Measurements from ENCODE around the gene LARP1. TPM values are rescaled to one million over a fixed set of nuclear protein-coding genes. Genes with fewer than 3 reads are reported as not detected.

The LARP1 gene
- total and polyA plus RNA-seq, 9 of the 15 experiments (the other 6 are each of a cell fraction or from before 2014, with no cell fraction given), result 22.6 to 300 (median 92.0) TPM

DNA sequence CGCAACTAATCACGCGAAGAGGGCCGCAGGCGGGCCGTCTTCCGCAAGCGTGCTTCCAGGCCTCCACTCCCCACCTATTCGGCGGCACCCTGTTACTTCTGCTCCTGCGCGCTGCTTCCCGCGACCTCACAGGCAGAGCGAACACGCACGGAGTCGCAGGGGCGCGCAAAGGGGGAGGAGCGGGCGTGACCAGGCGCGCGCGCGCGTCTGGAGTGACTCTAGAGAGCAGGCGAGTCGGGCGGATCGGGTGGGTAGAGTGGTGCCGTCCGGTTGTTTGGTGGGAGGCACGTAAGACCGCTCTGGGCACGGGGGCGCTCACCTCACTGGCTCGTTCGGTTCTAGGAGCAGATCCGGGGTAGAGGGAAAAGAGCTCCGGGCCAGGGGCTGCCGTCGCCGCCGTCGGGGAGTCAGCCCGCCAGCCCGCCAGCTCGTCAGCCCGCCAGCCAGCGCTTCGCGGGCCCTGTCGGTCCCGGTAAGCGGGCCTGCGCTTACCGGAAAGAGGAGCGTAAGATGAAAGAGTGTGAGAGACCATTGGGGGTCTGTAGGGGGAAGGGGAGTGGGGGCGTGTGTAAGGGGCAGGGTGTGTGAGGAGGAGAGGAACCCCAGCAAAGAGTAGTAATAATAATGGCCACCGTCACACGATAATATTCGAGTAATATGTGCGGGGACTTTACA lies 103.3 kb downstream of the LARP1 start, which contains the start of gene CNOT8 (continued):
- TF ChIP-seq, protein P1, sequence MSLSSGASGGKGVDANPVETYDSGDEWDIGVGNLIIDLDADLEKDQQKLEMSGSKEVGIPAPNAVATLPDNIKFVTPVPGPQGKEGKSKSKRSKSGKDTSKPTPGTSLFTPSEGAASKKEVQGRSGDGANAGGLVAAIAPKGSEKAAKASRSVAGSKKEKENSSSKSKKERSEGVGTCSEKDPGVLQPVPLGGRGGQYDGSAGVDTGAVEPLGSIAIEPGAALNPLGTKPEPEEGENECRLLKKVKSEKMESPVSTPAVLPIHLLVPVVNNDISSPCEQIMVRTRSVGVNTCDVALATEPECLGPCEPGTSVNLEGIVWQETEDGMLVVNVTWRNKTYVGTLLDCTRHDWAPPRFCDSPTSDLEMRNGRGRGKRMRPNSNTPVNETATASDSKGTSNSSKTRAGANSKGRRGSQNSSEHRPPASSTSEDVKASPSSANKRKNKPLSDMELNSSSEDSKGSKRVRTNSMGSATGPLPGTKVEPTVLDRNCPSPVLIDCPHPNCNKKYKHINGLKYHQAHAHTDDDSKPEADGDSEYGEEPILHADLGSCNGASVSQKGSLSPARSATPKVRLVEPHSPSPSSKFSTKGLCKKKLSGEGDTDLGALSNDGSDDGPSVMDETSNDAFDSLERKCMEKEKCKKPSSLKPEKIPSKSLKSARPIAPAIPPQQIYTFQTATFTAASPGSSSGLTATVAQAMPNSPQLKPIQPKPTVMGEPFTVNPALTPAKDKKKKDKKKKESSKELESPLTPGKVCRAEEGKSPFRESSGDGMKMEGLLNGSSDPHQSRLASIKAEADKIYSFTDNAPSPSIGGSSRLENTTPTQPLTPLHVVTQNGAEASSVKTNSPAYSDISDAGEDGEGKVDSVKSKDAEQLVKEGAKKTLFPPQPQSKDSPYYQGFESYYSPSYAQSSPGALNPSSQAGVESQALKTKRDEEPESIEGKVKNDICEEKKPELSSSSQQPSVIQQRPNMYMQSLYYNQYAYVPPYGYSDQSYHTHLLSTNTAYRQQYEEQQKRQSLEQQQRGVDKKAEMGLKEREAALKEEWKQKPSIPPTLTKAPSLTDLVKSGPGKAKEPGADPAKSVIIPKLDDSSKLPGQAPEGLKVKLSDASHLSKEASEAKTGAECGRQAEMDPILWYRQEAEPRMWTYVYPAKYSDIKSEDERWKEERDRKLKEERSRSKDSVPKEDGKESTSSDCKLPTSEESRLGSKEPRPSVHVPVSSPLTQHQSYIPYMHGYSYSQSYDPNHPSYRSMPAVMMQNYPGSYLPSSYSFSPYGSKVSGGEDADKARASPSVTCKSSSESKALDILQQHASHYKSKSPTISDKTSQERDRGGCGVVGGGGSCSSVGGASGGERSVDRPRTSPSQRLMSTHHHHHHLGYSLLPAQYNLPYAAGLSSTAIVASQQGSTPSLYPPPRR (CRISPR knock-in tag; IDR thresholded peaks at IDR 0.05; ENCODE audit: borderline replicate concordance), result no peak
- TF ChIP-seq POLR2AphosphoS2 (IDR thresholded peaks at IDR 0.05; ENCODE audit: low read length) (0 out of 2 replicates have a peak, but pooled peaks have one; percentile 40), BRD9 (IDR thresholded peaks at IDR 0.05; ENCODE audit: low read depth, partially characterized antibody) (no peak), ZNF316 (IDR thresholded peaks at IDR 0.05) (no peak), MCM2 (IDR thresholded peaks at IDR 0.05; ENCODE audit: low read depth) (no peak), FOSL1 (tag; conservative IDR thresholded peaks at IDR 0.05) (peak; percentile 20; the same call in 1 of the 2 replicates), PYGO2 (tag; IDR thresholded peaks at IDR 0.05) (no peak), RBFOX2 (IDR thresholded peaks at IDR 0.05; ENCODE audit: low read depth, low read length) (peak; percentile 92), HDAC3 (IDR thresholded peaks at IDR 0.05; ENCODE audit: borderline replicate concordance, partially characterized antibody) (no peak), BRF1 (IDR thresholded peaks at IDR 0.05; ENCODE audit: borderline replicate concordance, extremely low read depth, insufficient read length) (no peak), EGR1 (conservative IDR thresholded peaks at IDR 0.05) (peak; percentile 43; the same call in 1 of the 2 replicates), ZNF282 (CRISPR knock-in tag; IDR thresholded peaks at IDR 0.05) (no peak), BRD4 (IDR thresholded peaks at IDR 0.05) (no peak), MEF2A (IDR thresholded peaks at IDR 0.05; ENCODE audit: control insufficient read depth, low read depth, low read length) (no peak), MECOM (CRISPR knock-in tag; IDR thresholded peaks at IDR 0.05) (no peak), PRMT5 (CRISPR knock-in tag; IDR thresholded peaks at IDR 0.05) (no peak)
- TF ChIP-seq, protein P2, sequence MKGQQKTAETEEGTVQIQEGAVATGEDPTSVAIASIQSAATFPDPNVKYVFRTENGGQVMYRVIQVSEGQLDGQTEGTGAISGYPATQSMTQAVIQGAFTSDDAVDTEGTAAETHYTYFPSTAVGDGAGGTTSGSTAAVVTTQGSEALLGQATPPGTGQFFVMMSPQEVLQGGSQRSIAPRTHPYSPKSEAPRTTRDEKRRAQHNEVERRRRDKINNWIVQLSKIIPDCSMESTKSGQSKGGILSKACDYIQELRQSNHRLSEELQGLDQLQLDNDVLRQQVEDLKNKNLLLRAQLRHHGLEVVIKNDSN (CRISPR knock-in tag; IDR thresholded peaks at IDR 0.05), result no peak; the same call in none of the 2 replicates
- TF ChIP-seq, protein P3, sequence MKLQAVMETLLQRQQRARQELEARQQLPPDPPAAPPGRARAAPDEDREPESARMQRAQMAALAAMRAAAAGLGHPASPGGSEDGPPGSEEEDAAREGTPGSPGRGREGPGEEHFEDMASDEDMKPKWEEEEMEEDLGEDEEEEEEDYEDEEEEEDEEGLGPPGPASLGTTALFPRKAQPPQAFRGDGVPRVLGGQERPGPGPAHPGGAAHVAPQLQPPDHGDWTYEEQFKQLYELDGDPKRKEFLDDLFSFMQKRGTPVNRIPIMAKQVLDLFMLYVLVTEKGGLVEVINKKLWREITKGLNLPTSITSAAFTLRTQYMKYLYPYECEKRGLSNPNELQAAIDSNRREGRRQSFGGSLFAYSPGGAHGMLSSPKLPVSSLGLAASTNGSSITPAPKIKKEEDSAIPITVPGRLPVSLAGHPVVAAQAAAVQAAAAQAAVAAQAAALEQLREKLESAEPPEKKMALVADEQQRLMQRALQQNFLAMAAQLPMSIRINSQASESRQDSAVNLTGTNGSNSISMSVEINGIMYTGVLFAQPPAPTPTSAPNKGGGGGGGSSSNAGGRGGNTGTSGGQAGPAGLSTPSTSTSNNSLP (IDR thresholded peaks at IDR 0.05; ENCODE audit: borderline replicate concordance, low read depth, low read length), result 0 out of 2 replicates have a peak, but pooled peaks have one; percentile 19
- TF ChIP-seq, protein P4, sequence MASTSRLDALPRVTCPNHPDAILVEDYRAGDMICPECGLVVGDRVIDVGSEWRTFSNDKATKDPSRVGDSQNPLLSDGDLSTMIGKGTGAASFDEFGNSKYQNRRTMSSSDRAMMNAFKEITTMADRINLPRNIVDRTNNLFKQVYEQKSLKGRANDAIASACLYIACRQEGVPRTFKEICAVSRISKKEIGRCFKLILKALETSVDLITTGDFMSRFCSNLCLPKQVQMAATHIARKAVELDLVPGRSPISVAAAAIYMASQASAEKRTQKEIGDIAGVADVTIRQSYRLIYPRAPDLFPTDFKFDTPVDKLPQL (IDR thresholded peaks at IDR 0.05; ENCODE audit: extremely low read depth, insufficient read length), result no peak
- TF ChIP-seq, protein P5, sequence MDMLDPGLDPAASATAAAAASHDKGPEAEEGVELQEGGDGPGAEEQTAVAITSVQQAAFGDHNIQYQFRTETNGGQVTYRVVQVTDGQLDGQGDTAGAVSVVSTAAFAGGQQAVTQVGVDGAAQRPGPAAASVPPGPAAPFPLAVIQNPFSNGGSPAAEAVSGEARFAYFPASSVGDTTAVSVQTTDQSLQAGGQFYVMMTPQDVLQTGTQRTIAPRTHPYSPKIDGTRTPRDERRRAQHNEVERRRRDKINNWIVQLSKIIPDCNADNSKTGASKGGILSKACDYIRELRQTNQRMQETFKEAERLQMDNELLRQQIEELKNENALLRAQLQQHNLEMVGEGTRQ (CRISPR knock-in tag; IDR thresholded peaks at IDR 0.05), result no peak
